H9 (cell line): ENCODE data around the gene SLC49A4. TPM values are rescaled to one million over a fixed set of nuclear protein-coding genes. Genes with fewer than 3 reads are reported as not detected.
A peak's percentile ranks its signal among the peaks of the same experiment; 100 is the strongest.

Source experiments
- DNase-seq: peaks from one replicate; pipeline ENCODE4 v3.0.0-alpha.2; 2017
- H2AFZ ChIP-seq: one replicate; pipeline ENCODE4 v1.6.1; 2013; ENCODE audit warnings: mild to moderate bottlenecking, low read length, control low read depth, moderate library complexity
- H2AK5ac ChIP-seq: 2 replicates; pipeline ENCODE4 v1.6.1; 2013; ENCODE audit warnings: low read length, control low read depth, mixed read lengths; ENCODE audit not compliant: insufficient read length
- H2BK120ac ChIP-seq: one replicate; pipeline ENCODE4 v1.6.1; 2013; ENCODE audit warnings: low read depth, mild to moderate bottlenecking, low read length, control low read depth, inconsistent platforms; ENCODE audit not compliant: poor library complexity, severe bottlenecking
- H2BK12ac ChIP-seq: 2 replicates; pipeline ENCODE4 v1.6.1; 2013; ENCODE audit warnings: low read length, control low read depth, mixed read lengths, low read depth; ENCODE audit not compliant: insufficient read length
- H2BK15ac ChIP-seq: 2 replicates; pipeline ENCODE4 v1.6.1; 2013; ENCODE audit warnings: low read depth, low read length, control low read depth
- H2BK20ac ChIP-seq: one replicate; pipeline ENCODE4 v1.6.1; 2013; ENCODE audit warnings: low read depth, mild to moderate bottlenecking, low read length, control low read depth, inconsistent platforms; ENCODE audit not compliant: poor library complexity, severe bottlenecking
- H2BK5ac ChIP-seq: 2 replicates; pipeline ENCODE4 v1.6.1; 2013; ENCODE audit warnings: low read length, control low read depth, mixed read lengths; ENCODE audit not compliant: insufficient read length
- H3K14ac ChIP-seq: 2 replicates; pipeline ENCODE4 v1.6.1; 2013; ENCODE audit warnings: low read length, control low read depth; ENCODE audit not compliant: insufficient read depth
- H3K18ac ChIP-seq: 2 replicates; pipeline ENCODE4 v1.6.1; 2013; ENCODE audit warnings: low read depth, mild to moderate bottlenecking, mixed read lengths, low read length, control low read depth; ENCODE audit not compliant: insufficient read length
- H3K23ac ChIP-seq: 2 replicates; pipeline ENCODE4 v1.6.1; 2013; ENCODE audit warnings: low read length, control low read depth, mixed read lengths, low read depth; ENCODE audit not compliant: insufficient read length
- H3K23me2 ChIP-seq: 2 replicates; pipeline ENCODE4 v1.6.1; 2013; ENCODE audit warnings: low read depth, mild to moderate bottlenecking, mixed read lengths, low read length, control low read depth; ENCODE audit not compliant: insufficient read length, poor library complexity, severe bottlenecking
- H3K27ac ChIP-seq: 2 replicates; pipeline ENCODE4 v1.5.1; 2013; ENCODE audit warnings: low read length, control low read depth, mixed read lengths, low read depth; ENCODE audit not compliant: insufficient read length
- H3K27me3 ChIP-seq: 2 replicates; pipeline ENCODE4 v1.6.1; 2013; ENCODE audit warnings: low read length, control low read depth, inconsistent platforms; ENCODE audit not compliant: insufficient read depth
- H3K4ac ChIP-seq: 2 replicates; pipeline ENCODE4 v1.6.1; 2013; ENCODE audit warnings: low read depth, mild to moderate bottlenecking, control low read depth, inconsistent platforms, low read length, moderate library complexity
- H3K4me1 ChIP-seq: 2 replicates; pipeline ENCODE4 v1.6.1; 2013; ENCODE audit warnings: low read length, control low read depth, inconsistent platforms; ENCODE audit not compliant: insufficient read depth
- H3K4me2 ChIP-seq: 2 replicates; pipeline ENCODE4 v1.6.1; 2013; ENCODE audit warnings: low read length, control low read depth, mixed read lengths; ENCODE audit not compliant: insufficient read length, insufficient read depth
- H3K56ac ChIP-seq: 2 replicates; pipeline ENCODE4 v1.6.1; 2013; ENCODE audit warnings: low read depth, mild to moderate bottlenecking, mixed read lengths, low read length, control low read depth; ENCODE audit not compliant: insufficient read length
- H3K79me1 ChIP-seq: 2 replicates; pipeline ENCODE4 v1.6.1; 2013; ENCODE audit warnings: low read depth, mild to moderate bottlenecking, moderate library complexity, low read length, control low read depth, inconsistent platforms; ENCODE audit not compliant: insufficient read depth, poor library complexity, severe bottlenecking
- H3K79me2 ChIP-seq: 2 replicates; pipeline ENCODE4 v1.6.1; 2013; ENCODE audit warnings: low read length, control low read depth, inconsistent platforms; ENCODE audit not compliant: insufficient read depth
- H3K9ac ChIP-seq: 2 replicates; pipeline ENCODE4 v1.6.1; 2013; ENCODE audit warnings: low read length, control low read depth, mixed read lengths; ENCODE audit not compliant: insufficient read length; ENCODE audit errors: extremely low read depth
- H3K9me3 ChIP-seq: one replicate; pipeline ENCODE4 v1.6.1; 2013; ENCODE audit warnings: low read depth, low read length, inconsistent platforms; ENCODE audit not compliant: control insufficient read depth
- H3T11ph ChIP-seq: one replicate; pipeline ENCODE4 v1.6.1; 2013; ENCODE audit warnings: mild to moderate bottlenecking, low read length, control low read depth, inconsistent platforms
- H4K20me1 ChIP-seq: one replicate; pipeline ENCODE4 v1.6.1; 2013; ENCODE audit not compliant: control insufficient read depth, insufficient read length, insufficient read depth
- H4K5ac ChIP-seq: 2 replicates; pipeline ENCODE4 v1.6.1; 2013; ENCODE audit warnings: low read depth, mild to moderate bottlenecking, mixed read lengths, low read length, control low read depth; ENCODE audit not compliant: insufficient read length
- H4K8ac ChIP-seq: replicated peaks from 2 replicates; pipeline ENCODE4 v1.6.1; 2013; ENCODE audit warnings: low read length, control low read depth, mixed read lengths, low read depth; ENCODE audit not compliant: insufficient read length
- H4K91ac ChIP-seq: 2 replicates; pipeline ENCODE4 v1.6.1; 2013; ENCODE audit warnings: low read depth, mild to moderate bottlenecking, moderate library complexity, mixed read lengths, low read length, control low read depth; ENCODE audit not compliant: insufficient read length
- H3K27ac Mint-ChIP-seq, 3 experiments: 2 replicates in 2 of 3; 3 replicates in 1 of 3; pipeline ENCODE4 v1.8.0; 2020 to 2021; ENCODE audit warnings: mixed read lengths in 3 of 3, mild to moderate bottlenecking in 1 of 3, moderate library complexity in 1 of 3
- H3K27me3 Mint-ChIP-seq: 2 replicates; pipeline ENCODE4 v1.8.0; 2021; ENCODE audit warnings: low read depth, mild to moderate bottlenecking, moderate library complexity, mixed read lengths
- H3K36me3 Mint-ChIP-seq, 3 experiments: 2 replicates in 2 of 3; 3 replicates in 1 of 3; pipeline ENCODE4 v1.8.0; 2020 to 2021; ENCODE audit warnings: low read depth in 3 of 3, mixed read lengths in 3 of 3; ENCODE audit not compliant: insufficient read depth in 1 of 3
- H3K4me1 Mint-ChIP-seq, 2 experiments: 2 replicates each; pipeline ENCODE4 v1.8.0; 2020; ENCODE audit warnings: mixed read lengths in 2 of 2
- H3K4me3 Mint-ChIP-seq, 2 experiments: 2 replicates in 1 of 2; 3 replicates in 1 of 2; pipeline ENCODE4 v1.8.0; 2020 to 2021; ENCODE audit warnings: mild to moderate bottlenecking in 2 of 2, mixed read lengths in 2 of 2, moderate library complexity in 1 of 2
- H3K9me3 Mint-ChIP-seq, 2 experiments: 2 replicates in 1 of 2; 3 replicates in 1 of 2; pipeline ENCODE4 v1.8.0; 2020; ENCODE audit warnings: mild to moderate bottlenecking in 2 of 2, mixed read lengths in 2 of 2, moderate library complexity in 1 of 2
- WGBS: extraction: QIAGEN DNeasy Blood & Tissue Kit; methylation state at CpG from one replicate; pipeline ENCODE4 v1.1.7; 2013; ENCODE audit warnings: missing lambda C conversion rate, low lambda C conversion rate, mixed read lengths; ENCODE audit not compliant: insufficient read length; ENCODE audit errors: extremely low coverage; 5-methylcytosine and 5-hydroxymethylcytosine counted together
- total RNA-seq: library from RNA; stranded (reverse); gene quantifications from 2 replicates; pipeline ENCODE4 v1.2.1, GENCODE V29; 2021
- TF ChIP-seq, protein P1 (sequence below): fragments of 200-600 bp; sonication (generic); conservative IDR thresholded peaks from 3 replicates; pipeline ENCODE4 v1.8.0; 2021; ENCODE audit warnings: antibody characterized with exemption, mild to moderate bottlenecking

SLC49A4 gene
- total RNA-seq, 1 experiment from 2014 or later = 10.7 TPM

DNA sequence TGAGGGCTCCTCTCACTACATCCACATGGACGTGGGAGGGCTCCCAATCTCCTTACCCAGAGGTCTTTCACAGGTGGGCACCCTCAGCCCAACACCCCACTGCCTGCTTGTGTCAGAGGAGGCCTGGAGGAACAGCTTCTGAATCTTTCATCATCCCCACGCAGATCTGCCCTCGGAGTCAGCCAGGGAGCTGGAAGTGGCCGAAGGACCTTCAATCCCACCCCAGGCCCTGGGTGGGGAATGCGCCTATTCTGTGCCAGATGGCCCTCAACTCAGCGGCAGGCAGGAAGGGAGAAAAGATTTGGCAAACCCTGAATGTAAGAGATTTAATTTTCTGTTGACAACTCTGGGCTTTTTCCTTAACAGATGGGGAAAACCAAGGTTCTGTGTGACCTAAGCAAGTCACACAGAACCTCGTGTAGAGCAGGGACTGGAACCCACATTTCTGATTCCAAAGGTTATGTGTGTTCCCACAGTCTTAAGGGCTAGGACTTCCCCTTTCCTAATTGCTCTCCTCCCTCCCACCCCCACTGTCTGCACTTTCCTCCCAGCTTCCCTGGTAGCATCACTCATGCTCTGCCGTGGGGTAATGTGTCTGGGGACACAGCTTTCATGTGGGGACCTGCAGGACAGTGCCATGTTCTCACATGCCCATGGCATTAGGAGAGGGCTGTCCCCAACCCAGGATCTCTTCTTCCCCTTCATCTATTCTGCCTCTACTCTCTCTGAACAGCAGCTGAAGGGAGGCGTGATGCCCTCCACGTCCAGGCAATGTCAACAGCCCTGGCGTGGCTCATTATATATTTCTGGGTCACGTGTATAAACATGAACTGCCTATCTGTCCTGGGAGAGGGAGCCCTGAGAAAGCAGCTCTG is 134.6 kb downstream of the SLC49A4 start:
- H4K91ac ChIP-seq = no peak overlapping the region
- WGBS = no CpG with 5 or more reads among the region's 12 CpGs
- Mint-ChIP-seq H3K4me3 (no peak overlapping the region), H3K9me3 (no peaks in the 10 kb centered on the region), H3K4me1 (no peaks in the 10 kb centered on the region), H3K27me3 (peaks cover 1% of the 10 kb centered on the region; the same call in 1 of the 2 replicates), H3K36me3 (no peaks in the 10 kb centered on the region), H3K27ac (peak overlapping the region in 1 of 3 experiments; percentile 53; a peak in 1 of 7 replicates)
- H2BK120ac ChIP-seq = no peak overlapping the region
- no peak overlapping the region for H3K56ac ChIP-seq
- no peaks in the 10 kb centered on the region for H3K9me3 ChIP-seq
- H2BK20ac ChIP-seq = no peak overlapping the region
- no peaks in the 10 kb centered on the region for H4K20me1 ChIP-seq
- no peak overlapping the region for H3K4ac ChIP-seq
- H3K9ac ChIP-seq = no peak overlapping the region
- H2BK5ac ChIP-seq = no peak overlapping the region
- TF ChIP-seq, protein P1, sequence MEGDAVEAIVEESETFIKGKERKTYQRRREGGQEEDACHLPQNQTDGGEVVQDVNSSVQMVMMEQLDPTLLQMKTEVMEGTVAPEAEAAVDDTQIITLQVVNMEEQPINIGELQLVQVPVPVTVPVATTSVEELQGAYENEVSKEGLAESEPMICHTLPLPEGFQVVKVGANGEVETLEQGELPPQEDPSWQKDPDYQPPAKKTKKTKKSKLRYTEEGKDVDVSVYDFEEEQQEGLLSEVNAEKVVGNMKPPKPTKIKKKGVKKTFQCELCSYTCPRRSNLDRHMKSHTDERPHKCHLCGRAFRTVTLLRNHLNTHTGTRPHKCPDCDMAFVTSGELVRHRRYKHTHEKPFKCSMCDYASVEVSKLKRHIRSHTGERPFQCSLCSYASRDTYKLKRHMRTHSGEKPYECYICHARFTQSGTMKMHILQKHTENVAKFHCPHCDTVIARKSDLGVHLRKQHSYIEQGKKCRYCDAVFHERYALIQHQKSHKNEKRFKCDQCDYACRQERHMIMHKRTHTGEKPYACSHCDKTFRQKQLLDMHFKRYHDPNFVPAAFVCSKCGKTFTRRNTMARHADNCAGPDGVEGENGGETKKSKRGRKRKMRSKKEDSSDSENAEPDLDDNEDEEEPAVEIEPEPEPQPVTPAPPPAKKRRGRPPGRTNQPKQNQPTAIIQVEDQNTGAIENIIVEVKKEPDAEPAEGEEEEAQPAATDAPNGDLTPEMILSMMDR = no peak
- H3K4me2 ChIP-seq = no peak overlapping the region
- no peak overlapping the region for H3K27ac ChIP-seq
- H3K18ac ChIP-seq = no peak overlapping the region
- H2AFZ ChIP-seq = no peak overlapping the region
- no peak overlapping the region for H2BK12ac ChIP-seq
- H3K4me1 ChIP-seq = no peaks in the 10 kb centered on the region
- no peaks in the 10 kb centered on the region for H3K79me1 ChIP-seq
- H4K5ac ChIP-seq = no peak overlapping the region
- DNase-seq = no peak
- H2BK15ac ChIP-seq = no peak overlapping the region
- no peaks in the 10 kb centered on the region for H3K79me2 ChIP-seq
- no peak overlapping the region for H2AK5ac ChIP-seq
- no peak overlapping the region for H4K8ac ChIP-seq
- no peak overlapping the region for H3T11ph ChIP-seq
- H3K23ac ChIP-seq = no peak overlapping the region
- no peaks in the 10 kb centered on the region for H3K23me2 ChIP-seq
- H3K27me3 ChIP-seq = no peaks in the 10 kb centered on the region
- H3K14ac ChIP-seq = no peak overlapping the region
